GM10847 (cell line): ENCODE measurements around the gene ODAD3.

Experiments used
- POLR2A ChIP-seq: IDR thresholded peaks from 2 replicates; pipeline ENCODE4 v1.6.1; 2011; ENCODE audit not compliant: insufficient read length; ENCODE audit errors: extremely low read depth

Gene ODAD3

GRCh38 chr19:11464333-11465265 is 29.7 kb upstream of the ODAD3 start:
- no peak for TF ChIP-seq POLR2A

- TF ChIP-seq POLR2A: no peak
These were observed 28.5 kb upstream of the ODAD3 start for GRCh38 chr19:11463391-11463790.

- TF ChIP-seq POLR2A: no peak
These were observed 26.5 kb upstream of the ODAD3 start for GRCh38 chr19:11461453-11461852.

- no peak for TF ChIP-seq POLR2A
These were observed 25.3 kb upstream of the ODAD3 start for GRCh38 chr19:11460207-11460606.

- TF ChIP-seq POLR2A: no peak
These were observed 23.4 kb upstream of the ODAD3 start for GRCh38 chr19:11458236-11458900.

GRCh38 chr19:11457831-11458230 is 22.9 kb upstream of the ODAD3 start:
- no peak for TF ChIP-seq POLR2A

GRCh38 chr19:11457115-11457514 is 22.2 kb upstream of the ODAD3 start:
- no peak for TF ChIP-seq POLR2A

GRCh38 chr19:11456659-11457058 is 21.7 kb upstream of the ODAD3 start:
- TF ChIP-seq POLR2A: no peak

- no peak for TF ChIP-seq POLR2A
These were observed 18.8 kb upstream of the ODAD3 start for GRCh38 chr19:11453468-11454341.

GRCh38 chr19:11452620-11453310 is 17.8 kb upstream of the ODAD3 start:
- no peak for TF ChIP-seq POLR2A

GRCh38 chr19:11451871-11452619 is 17.1 kb upstream of the ODAD3 start:
- TF ChIP-seq POLR2A: no peak

GRCh38 chr19:11451327-11451870 is 16.5 kb upstream of the ODAD3 start:
- TF ChIP-seq POLR2A: no peak

GRCh38 chr19:11450570-11451326 is 15.8 kb upstream of the ODAD3 start:
- TF ChIP-seq POLR2A: no peak
